ENCODE data around the gene ZNF778. TPM values are rescaled to one million over a fixed set of nuclear protein-coding genes. Genes with fewer than 3 reads are reported as not detected.

ZNF778 gene
- total and polyA plus RNA-seq, 2 of the 8 experiments (the other 6 are each of a cell fraction or from before 2014, with no cell fraction given), result 9.5 to 21.9 TPM

GRCh38 chr16:89274561-89275283 lies 57.2 kb downstream of the ZNF778 start:
- Histone ChIP-seq H3K9ac (replicated peaks in 1 of 4; ENCODE audit: extremely low read depth in 1 of 4, low read depth in 3 of 4, low read length in 3 of 4) (no peak overlapping the region), H2BK12ac (ENCODE audit: low read depth, low read length) (no peak overlapping the region), H3K4me1 (replicated peaks in 1 of 4; ENCODE audit: control insufficient read depth in 3 of 4, insufficient read depth in 4 of 4, low read length in 3 of 4) (no peaks in the 10 kb centered on the region), H2BK5ac (ENCODE audit: low read depth, low read length) (no peak overlapping the region), H2AFZ (ENCODE audit: low read length) (no peak overlapping the region), H3K23me2 (ENCODE audit: low read depth, low read length) (no peaks in the 10 kb centered on the region), H2BK15ac (ENCODE audit: low read length) (no peak overlapping the region), H3K9me3 (ENCODE audit: insufficient read depth in 2 of 2, low read depth in 1 of 2, low read length in 1 of 2) (no peaks in the 10 kb centered on the region), H4K5ac (ENCODE audit: insufficient read length, low read depth, low read length) (no peak overlapping the region), H2BK20ac (ENCODE audit: low read length) (no peak overlapping the region), H4K8ac (ENCODE audit: extremely low read depth, insufficient read depth, low read length) (no peak overlapping the region), H3K79me2 (ENCODE audit: control insufficient read depth in 1 of 2, insufficient read depth in 2 of 2, low read length in 2 of 2) (peaks cover 0 to 5% of the 10 kb centered on the region in 2 experiments; a peak in 1 of 4 replicates), H2BK120ac (replicated peaks; ENCODE audit: low read depth, low read length) (no peak overlapping the region), H3K18ac (ENCODE audit: extremely low read depth, low read length) (no peak overlapping the region), H3K4ac (replicated peaks; ENCODE audit: insufficient read length, low read depth, low read length) (no peak overlapping the region), H3K4me3 (ENCODE audit: extremely low read depth in 1 of 4, insufficient read depth in 2 of 4, low read depth in 3 of 4, low read length in 4 of 4) (no peak overlapping the region), H4K91ac (replicated peaks; ENCODE audit: insufficient read length, low read length) (no peak overlapping the region), H3K56ac (replicated peaks; ENCODE audit: insufficient read length, low read depth, low read length) (no peak overlapping the region), H2AK5ac (ENCODE audit: low read depth, low read length) (no peak overlapping the region), H3K27me3 (replicated peaks in 1 of 4; ENCODE audit: control insufficient read depth in 3 of 4, extremely low read depth in 1 of 4, insufficient read depth in 3 of 4, low read length in 3 of 4) (no peaks in the 10 kb centered on the region), H3K27ac (ENCODE audit: low read depth, low read length) (no peak overlapping the region), H3K23ac (ENCODE audit: insufficient read length) (no peak overlapping the region), H3K79me1 (ENCODE audit: low read depth, low read length) (peaks cover 8% of the 10 kb centered on the region), H4K20me1 (replicated peaks in 1 of 2; ENCODE audit: control insufficient read depth in 1 of 2, insufficient read depth in 2 of 2, low read length in 2 of 2) (peaks cover 9 to 16% of the 10 kb centered on the region in 2 experiments), H3K36me3 (ENCODE audit: control insufficient read depth in 2 of 4, insufficient read depth in 4 of 4, low read length in 3 of 4) (peaks cover 12 to 69% (median 41%) of the 10 kb centered on the region in 4 experiments), H3K4me2 (ENCODE audit: insufficient read depth in 1 of 2, low read depth in 2 of 2, low read length in 2 of 2) (no peak overlapping the region), H3K14ac (ENCODE audit: insufficient read length) (no peak overlapping the region)
- ChIA-PET CTCF (ENCODE audit: partially characterized antibody) (interaction anchor here (1.0 to 4.3 kb wide), 3 partner anchors 8 to 19 kb away, joined by 3 to 28 read pairs (median 7); no protein-coding TSS in a partner anchor), POLR2A (ENCODE audit: partially characterized antibody) (interaction anchor here (1.4 to 3.5 kb wide), 4 partner anchors 9 to 18 kb away, joined by 3 to 13 read pairs (median 4); no protein-coding TSS in a partner anchor)
- FAIRE-seq, result no peak
- 88% methylated on average over 30 of the region's 30 CpGs; no CpG with 5 or more reads in 1 of the 2 experiments for WGBS, 2 experiments (ENCODE audit: extremely low coverage in 1 of 2, insufficient coverage in 1 of 2, insufficient read length in 1 of 2, insufficient replicate concordance in 2 of 2, low coverage in 1 of 2, low lambda C conversion rate in 2 of 2, missing lambda C conversion rate in 1 of 2)
- DNase-seq (ENCODE audit: low read depth in 1 of 2, low spot score in 2 of 2), result no peak
- no peak for TF ChIP-seq CBX5 (IDR thresholded peaks at IDR 0.05; ENCODE audit: low read depth, low read length)
- no peak for TF ChIP-seq MAFK (IDR thresholded peaks at IDR 0.05; ENCODE audit: low read depth, low read length)
- TF ChIP-seq CTCF (IDR thresholded peaks at IDR 0.05; ENCODE audit: control extremely low read depth in 1 of 3, insufficient read depth in 1 of 3, low read depth in 1 of 3, low read length in 3 of 3), result no peak
- TF ChIP-seq CHD1 (IDR thresholded peaks at IDR 0.05; ENCODE audit: low read depth, low read length), result no peak
- TF ChIP-seq JUND (IDR thresholded peaks at IDR 0.05; ENCODE audit: low read length), result no peak
- TF ChIP-seq SUZ12 (IDR thresholded peaks at IDR 0.05; ENCODE audit: low read length), result no peak
